KMS-11 (cell line): ENCODE measurements around the gene CCDC136.

Experiments used
- H2AFZ ChIP-seq: fragments of 200-600 bp; sonication (generic); 2 replicates; pipeline ENCODE4 v1.6.1; 2016; ENCODE audit warnings: antibody characterized with exemption, mixed run types, low read depth
- H3K27ac ChIP-seq: fragments of 200-600 bp; sonication (generic); 2 replicates; pipeline ENCODE4 v1.6.1; 2016; ENCODE audit warnings: mild to moderate bottlenecking, mixed run types
- H3K27me3 ChIP-seq: fragments of 200-600 bp; sonication (generic); 2 replicates; pipeline ENCODE4 v1.6.1; 2017; ENCODE audit warnings: mild to moderate bottlenecking, low read depth, mixed run types, moderate library complexity; ENCODE audit not compliant: insufficient read depth
- H3K36me3 ChIP-seq: fragments of 200-600 bp; sonication (generic); 2 replicates; pipeline ENCODE4 v1.6.1; 2017; ENCODE audit warnings: mild to moderate bottlenecking, mixed run types; ENCODE audit not compliant: insufficient read depth
- H3K4me1 ChIP-seq: fragments of 200-600 bp; sonication (generic); 2 replicates; pipeline ENCODE4 v1.6.1; 2016; ENCODE audit warnings: mild to moderate bottlenecking, low read depth, mixed run types; ENCODE audit not compliant: poor library complexity, severe bottlenecking
- H3K4me2 ChIP-seq: fragments of 200-600 bp; sonication (generic); 2 replicates; pipeline ENCODE4 v1.7.0; 2016; ENCODE audit warnings: mild to moderate bottlenecking, mixed run types
- H3K4me3 ChIP-seq: fragments of 200-600 bp; sonication (generic); IDR thresholded peaks from 2 replicates; pipeline ENCODE4 v1.6.1; 2017; ENCODE audit warnings: low read depth, low read length, mixed read lengths; ENCODE audit not compliant: insufficient read depth
- H3K79me2 ChIP-seq: fragments of 200-600 bp; sonication (generic); 2 replicates; pipeline ENCODE4 v1.6.1; 2016; ENCODE audit warnings: low read depth, mixed run types; ENCODE audit not compliant: insufficient read depth
- H3K9ac ChIP-seq: fragments of 200-600 bp; sonication (generic); 2 replicates; pipeline ENCODE4 v1.6.1; 2016; ENCODE audit warnings: mild to moderate bottlenecking, mixed run types
- H4K20me1 ChIP-seq: fragments of 200-600 bp; sonication (generic); 2 replicates; pipeline ENCODE4 v1.6.1; 2016; ENCODE audit warnings: mild to moderate bottlenecking, mixed run types; ENCODE audit not compliant: insufficient read depth
- CTCF ChIP-seq: fragments of 200-600 bp; sonication (generic); conservative IDR thresholded peaks from 2 replicates; pipeline ENCODE4 v1.6.1; 2017; ENCODE audit warnings: low read depth, mild to moderate bottlenecking, antibody characterized with exemption, low read length, moderate library complexity, mixed read lengths

CCDC136 gene

GRCh38 chr7:128843938-128844621, 52.3 kb downstream of the CCDC136 start:
- Histone ChIP-seq H3K9ac (no peak overlapping the region), H4K20me1 (no peaks in the 10 kb centered on the region), H3K4me2 (no peak overlapping the region), H3K4me3 (no peak overlapping the region), H3K27me3 (no peaks in the 10 kb centered on the region; the same call in 1 of the 2 replicates), H3K27ac (no peak overlapping the region), H3K36me3 (no peaks in the 10 kb centered on the region), H3K79me2 (no peaks in the 10 kb centered on the region), H3K4me1 (peaks cover 7% of the 10 kb centered on the region), H2AFZ (no peak overlapping the region)
- no peak for TF ChIP-seq CTCF

GRCh38 chr7:128844777-128845311, 53.1 kb downstream of the CCDC136 start:
- no peaks in the 10 kb centered on the region for H4K20me1 ChIP-seq
- no peaks in the 10 kb centered on the region for H3K36me3 ChIP-seq
- H3K4me3 ChIP-seq = no peak overlapping the region
- no peak overlapping the region for H3K9ac ChIP-seq
- H3K27ac ChIP-seq = no peak overlapping the region
- H3K4me1 ChIP-seq = peaks cover 7% of the 10 kb centered on the region
- peaks cover under 1% of the 10 kb centered on the region; the same call in 1 of the 2 replicates for H3K27me3 ChIP-seq
- no peak overlapping the region for H3K4me2 ChIP-seq
- TF ChIP-seq CTCF = no peak
- H2AFZ ChIP-seq = no peak overlapping the region
- no peaks in the 10 kb centered on the region for H3K79me2 ChIP-seq

- Histone ChIP-seq H3K36me3 (no peaks in the 10 kb centered on the region), H4K20me1 (no peaks in the 10 kb centered on the region)
These were observed 53.7 kb downstream of the CCDC136 start for GRCh38 chr7:128845475-128845874.

GRCh38 chr7:128845987-128846386, 54.2 kb downstream of the CCDC136 start:
- no peak overlapping the region for H2AFZ ChIP-seq
- H3K4me2 ChIP-seq = no peak overlapping the region
- H3K27me3 ChIP-seq = peaks cover 5% of the 10 kb centered on the region; the same call in 1 of the 2 replicates
- TF ChIP-seq CTCF = no peak
- H3K9ac ChIP-seq = no peak overlapping the region
- no peak overlapping the region for H3K27ac ChIP-seq
- H3K36me3 ChIP-seq = no peaks in the 10 kb centered on the region
- H3K79me2 ChIP-seq = no peaks in the 10 kb centered on the region
- no peak overlapping the region for H3K4me3 ChIP-seq
- H4K20me1 ChIP-seq = no peaks in the 10 kb centered on the region
- peaks cover 7% of the 10 kb centered on the region for H3K4me1 ChIP-seq

More at GRCh38 chr7:128845475-128845874, 53.7 kb downstream of the CCDC136 start:
- Histone ChIP-seq H3K4me3 (no peak overlapping the region), H3K9ac (no peak overlapping the region), H3K4me1 (peaks cover 7% of the 10 kb centered on the region), H3K27ac (no peak overlapping the region), H3K27me3 (peaks cover 5% of the 10 kb centered on the region; the same call in 1 of the 2 replicates), H3K79me2 (no peaks in the 10 kb centered on the region), H2AFZ (no peak overlapping the region), H3K4me2 (no peak overlapping the region)
- TF ChIP-seq CTCF = no peak
